ENCODE measurements around the gene CDYL. TPM values are rescaled to one million over a fixed set of nuclear protein-coding genes. Genes with fewer than 3 reads are reported as not detected.
A peak's percentile ranks its signal among the peaks of the same experiment; 100 is the strongest.

Gene CDYL
- polyA plus RNA-seq, 3 donors = 2.9 to 21.2 (median 4.2) TPM

DNA sequence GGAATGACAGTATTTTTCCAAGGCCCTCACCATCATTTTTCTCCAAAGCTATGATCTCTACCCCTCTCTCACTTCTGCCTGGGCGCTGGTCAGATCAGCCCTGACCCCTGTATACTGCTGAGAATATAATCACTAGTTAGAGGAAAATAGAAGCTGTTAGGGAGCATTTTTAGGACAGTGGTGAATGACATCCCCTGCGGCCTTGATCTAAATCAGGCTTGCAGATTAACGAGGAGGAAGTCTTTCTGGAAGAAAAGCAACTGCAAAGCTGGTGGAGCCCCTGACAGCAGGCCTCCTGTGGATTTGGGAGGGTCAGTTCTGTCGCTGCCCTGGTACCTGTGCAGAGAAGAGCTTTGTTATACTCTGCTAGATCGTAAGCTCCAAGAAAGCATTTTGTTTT is 119.8 kb downstream of the CDYL start:
- Mint-ChIP-seq H3K4me1 (peaks cover 6% of the 10 kb centered on the region), H3K36me3 (peaks cover 66 to 67% of the 10 kb centered on the region in 2 donors), H3K27ac (peak overlapping the region in 2 of 7 donors; percentile 12 to 69), H3K4me3 (no peak overlapping the region), H3K27me3 (ENCODE audit: low read depth in 3 of 3) (peaks cover 0 to 2% (median 0%) of the 10 kb centered on the region in 3 donors), H3K9me3 (peaks cover 0 to 20% (median 3%) of the 10 kb centered on the region in 7 donors)
- H3K9me3 ChIP-seq (replicated peaks in 1 of 2; ENCODE audit: control insufficient read depth in 1 of 2, insufficient read depth in 1 of 2, low read length in 2 of 2) = no peaks in the 10 kb centered on the region
- H4K20me1 ChIP-seq (ENCODE audit: insufficient read depth, low read length) = peaks cover 45% of the 10 kb centered on the region
- intact Hi-C loops (cut with micrococcal nuclease) = no loop called here
- no peaks in the 10 kb centered on the region for H3K27me3 ChIP-seq (ENCODE audit: control insufficient read depth in 2 of 2, insufficient read depth in 2 of 2, low read length in 2 of 2)
- H3K27ac ChIP-seq (ENCODE audit: low read depth in 1 of 2, low read length in 2 of 2) = no peak overlapping the region
- no peak for TF ChIP-seq CTCF (IDR thresholded peaks at IDR 0.05)
- peaks cover under 1 to 3% of the 10 kb centered on the region in 2 donors for H3K4me1 ChIP-seq (ENCODE audit: control insufficient read depth in 1 of 2, insufficient read depth in 2 of 2, low read length in 2 of 2)
- H2AFZ ChIP-seq (ENCODE audit: insufficient read depth, low read depth, low read length, poor library complexity, severe bottlenecking) = no peak overlapping the region
- H3K9ac ChIP-seq (ENCODE audit: insufficient read depth, low read length, poor library complexity, severe bottlenecking) = no peak overlapping the region
- H3K79me2 ChIP-seq (ENCODE audit: insufficient read depth, low read length) = peaks cover 41% of the 10 kb centered on the region
- H3K4me2 ChIP-seq (replicated peaks; ENCODE audit: extremely low read depth, low read length, poor library complexity, severe bottlenecking) = no peak overlapping the region
- H3K36me3 ChIP-seq (replicated peaks in 1 of 2; ENCODE audit: control insufficient read depth in 1 of 2, insufficient read depth in 2 of 2, low read length in 2 of 2) = peaks cover 33 to 80% of the 10 kb centered on the region in 2 donors
- no peak for DNase-seq
- 87% methylated on average over 4 of the region's 5 CpGs for WGBS (ENCODE audit: insufficient coverage)
- no peak overlapping the region for H3K4me3 ChIP-seq (replicated peaks in 1 of 3; ENCODE audit: low read depth in 2 of 3, low read length in 3 of 3)

DNA sequence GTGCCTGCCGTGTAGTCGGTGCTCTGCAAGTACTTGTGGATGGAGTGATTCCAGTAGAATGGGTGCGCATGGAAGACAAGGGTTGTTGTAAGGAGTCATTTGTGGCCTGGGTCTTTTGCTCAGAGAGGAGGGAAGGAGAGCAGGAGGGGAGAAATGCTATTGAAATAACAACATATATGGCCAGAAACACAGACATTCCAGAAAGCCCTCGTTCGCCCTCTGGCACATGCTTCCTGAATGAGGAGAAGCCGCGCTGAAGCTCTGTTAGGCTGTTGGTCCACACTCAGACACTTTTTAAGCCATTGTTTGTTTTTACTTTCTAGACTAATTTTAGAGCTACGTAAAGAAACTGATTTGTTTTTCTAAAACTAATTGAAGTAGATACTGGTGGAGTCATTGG is 120.2 kb downstream of the CDYL start:
- Mint-ChIP-seq H3K27ac (peak overlapping the region in 2 of 7 donors; percentile 23 to 50), H3K36me3 (peaks cover 62 to 64% of the 10 kb centered on the region in 2 donors), H3K9me3 (peaks cover 0 to 20% (median 3%) of the 10 kb centered on the region in 7 donors), H3K4me1 (peaks cover 10% of the 10 kb centered on the region), H3K27me3 (ENCODE audit: low read depth in 3 of 3) (peaks cover 0 to 2% (median 1%) of the 10 kb centered on the region in 3 donors), H3K4me3 (no peak overlapping the region)
- H3K9me3 ChIP-seq (replicated peaks in 1 of 2; ENCODE audit: control insufficient read depth in 1 of 2, insufficient read depth in 1 of 2, low read length in 2 of 2) = no peaks in the 10 kb centered on the region
- 100% methylated on average over 2 of the region's 8 CpGs for WGBS (ENCODE audit: insufficient coverage)
- peaks cover 40% of the 10 kb centered on the region for H4K20me1 ChIP-seq (ENCODE audit: insufficient read depth, low read length)
- intact Hi-C loops (cut with micrococcal nuclease) = no loop called here
- no peak overlapping the region for H3K9ac ChIP-seq (ENCODE audit: insufficient read depth, low read length, poor library complexity, severe bottlenecking)
- H3K79me2 ChIP-seq (ENCODE audit: insufficient read depth, low read length) = peaks cover 36% of the 10 kb centered on the region
- no peak for DNase-seq
- H2AFZ ChIP-seq (ENCODE audit: insufficient read depth, low read depth, low read length, poor library complexity, severe bottlenecking) = no peak overlapping the region
- peaks cover 4 to 7% of the 10 kb centered on the region in 2 donors for H3K4me1 ChIP-seq (ENCODE audit: control insufficient read depth in 1 of 2, insufficient read depth in 2 of 2, low read length in 2 of 2)
- H3K27me3 ChIP-seq (ENCODE audit: control insufficient read depth in 2 of 2, insufficient read depth in 2 of 2, low read length in 2 of 2) = no peaks in the 10 kb centered on the region
- H3K4me3 ChIP-seq (replicated peaks in 1 of 3; ENCODE audit: low read depth in 2 of 3, low read length in 3 of 3) = no peak overlapping the region
- TF ChIP-seq CTCF (IDR thresholded peaks at IDR 0.05) = no peak
- peaks cover 33 to 77% of the 10 kb centered on the region in 2 donors for H3K36me3 ChIP-seq (replicated peaks in 1 of 2; ENCODE audit: control insufficient read depth in 1 of 2, insufficient read depth in 2 of 2, low read length in 2 of 2)
- H3K4me2 ChIP-seq (replicated peaks; ENCODE audit: extremely low read depth, low read length, poor library complexity, severe bottlenecking) = no peak overlapping the region
- no peak overlapping the region for H3K27ac ChIP-seq (ENCODE audit: low read depth in 1 of 2, low read length in 2 of 2)
